Thoracic aorta (tissue), 2 donors: ENCODE data around the gene AOPEP. TPM values are rescaled to one million over a fixed set of nuclear protein-coding genes. Genes with fewer than 3 reads are reported as not detected.

ENCODE experiments used
- ATAC-seq: fragments of 150-250 bp; one replicate; pipeline ENCODE4 v1.8.0; 2017; ENCODE audit warnings: low read depth; ENCODE audit not compliant: insufficient number of reproducible peaks, low FRiP score
- DNase-seq: peaks from one replicate; pipeline ENCODE4 v3.0.0-alpha.2; 2020; ENCODE audit warnings: low spot score
- H3K27ac ChIP-seq, 2 donors: fragments of 200-600 bp; sonication (generic); 1 replicate in 1 of 2; 2 replicates in 1 of 2; pipeline ENCODE4 v1.5.1; 2016; ENCODE audit warnings: mild to moderate bottlenecking in 2 of 2, moderate library complexity in 2 of 2
- H3K27me3 ChIP-seq: fragments of 200-600 bp; sonication (generic); replicated peaks from 2 replicates; pipeline ENCODE4 v1.6.0; 2016; ENCODE audit warnings: mild to moderate bottlenecking; ENCODE audit not compliant: insufficient read depth
- H3K36me3 ChIP-seq: fragments of 200-600 bp; sonication (generic); one replicate; pipeline ENCODE4 v1.5.1; 2016
- H3K4me1 ChIP-seq, 2 donors: fragments of 200-600 bp; sonication (generic); 1 replicate in 1 of 2; 2 replicates in 1 of 2; pipeline versions ENCODE4 v1.5.1 to v1.6.0; 2016; ENCODE audit warnings: low read depth in 2 of 2, mild to moderate bottlenecking in 1 of 2; ENCODE audit not compliant: control insufficient read depth in 1 of 2
- H3K4me3 ChIP-seq: fragments of 200-600 bp; sonication (generic); 2 replicates; pipeline ENCODE4 v1.5.1; 2016; ENCODE audit warnings: mild to moderate bottlenecking
- H3K9me3 ChIP-seq: fragments of 200-600 bp; sonication (generic); 2 replicates; pipeline ENCODE4 v1.5.1; 2016
- CTCF ChIP-seq: fragments of 200-600 bp; sonication (generic); IDR thresholded peaks from one replicate; pipeline ENCODE4 v1.5.1; 2019; ENCODE audit warnings: antibody characterized with exemption
- total RNA-seq, 2 donors: library from RNA; depleted of rRNA; stranded (reverse); fragments of >200 nt; gene quantifications; one replicate each; pipeline versions ENCODE4 v1.1.0 to v1.2.3, GENCODE V29; 2016

Gene AOPEP
- total RNA-seq, 2 donors from 2014 or later, result 494 to 668 TPM

GRCh38 chr9:94740145-94740840, 13.8 kb downstream of the AOPEP start:
- no peak for DNase-seq
- ATAC-seq, result no peak
- Histone ChIP-seq H3K9me3 (no peaks in the 10 kb centered on the region), H3K27me3 (no peaks in the 10 kb centered on the region), H3K4me1 (peaks cover 0 to 7% of the 10 kb centered on the region in 2 donors), H3K27ac (peak overlapping the region in 1 of 2 donors; percentile 24), H3K4me3 (no peak overlapping the region), H3K36me3 (no peaks in the 10 kb centered on the region)
- no peak for TF ChIP-seq CTCF

- ATAC-seq, result no peak
- Histone ChIP-seq H3K27me3 (no peaks in the 10 kb centered on the region), H3K4me3 (no peak overlapping the region), H3K36me3 (no peaks in the 10 kb centered on the region), H3K9me3 (no peaks in the 10 kb centered on the region), H3K27ac (no peak overlapping the region), H3K4me1 (peaks cover 0 to 7% of the 10 kb centered on the region in 2 donors)
- no peak for DNase-seq
- no peak for TF ChIP-seq CTCF
These were observed 15.4 kb downstream of the AOPEP start for GRCh38 chr9:94741866-94742265.

- H3K4me3 ChIP-seq, result no peak overlapping the region
- H3K27me3 ChIP-seq, result no peaks in the 10 kb centered on the region
- peaks cover 0 to 7% of the 10 kb centered on the region in 2 donors for H3K4me1 ChIP-seq
- H3K9me3 ChIP-seq, result no peaks in the 10 kb centered on the region
- no peak overlapping the region for H3K27ac ChIP-seq
- TF ChIP-seq CTCF, result no peak
- H3K36me3 ChIP-seq, result no peaks in the 10 kb centered on the region
- DNase-seq (no peak), ATAC-seq (no peak)
These were observed 16.8 kb downstream of the AOPEP start for GRCh38 chr9:94743035-94743954.

GRCh38 chr9:94745806-94746540, 19.5 kb downstream of the AOPEP start:
- H3K4me3 ChIP-seq, result no peak overlapping the region
- ATAC-seq (no peak), DNase-seq (no peak)
- peaks cover 9% of the 10 kb centered on the region for H3K9me3 ChIP-seq
- no peaks in the 10 kb centered on the region for H3K4me1 ChIP-seq
- no peaks in the 10 kb centered on the region for H3K27me3 ChIP-seq
- no peak overlapping the region for H3K27ac ChIP-seq
- TF ChIP-seq CTCF, result no peak
- no peaks in the 10 kb centered on the region for H3K36me3 ChIP-seq
